Glomerular endothelial cell (primary cell): ENCODE measurements around the gene SLC25A33. TPM values are rescaled to one million over a fixed set of nuclear protein-coding genes. Genes with fewer than 3 reads are reported as not detected.
"Not testable (repeated sequence)": the region's sequence is repeated elsewhere in the genome, so short reads cannot be mapped to it uniquely, and the experiment has no call there.

Experiments
- DNase-seq: peaks from one replicate; pipeline ENCODE4 v3.0.0-alpha.2; 2011; ENCODE audit warnings: low read depth, low spot score; ENCODE audit errors: extremely low read depth
- total RNA-seq: library from RNA; depleted of rRNA; stranded (reverse); fragments of >200 nt; gene quantifications from 2 replicates; pipeline ENCODE4 v1.2.3, GENCODE V29; 2015

SLC25A33 gene
- total RNA-seq, 1 donor from 2014 or later: 8.1 TPM

DNA sequence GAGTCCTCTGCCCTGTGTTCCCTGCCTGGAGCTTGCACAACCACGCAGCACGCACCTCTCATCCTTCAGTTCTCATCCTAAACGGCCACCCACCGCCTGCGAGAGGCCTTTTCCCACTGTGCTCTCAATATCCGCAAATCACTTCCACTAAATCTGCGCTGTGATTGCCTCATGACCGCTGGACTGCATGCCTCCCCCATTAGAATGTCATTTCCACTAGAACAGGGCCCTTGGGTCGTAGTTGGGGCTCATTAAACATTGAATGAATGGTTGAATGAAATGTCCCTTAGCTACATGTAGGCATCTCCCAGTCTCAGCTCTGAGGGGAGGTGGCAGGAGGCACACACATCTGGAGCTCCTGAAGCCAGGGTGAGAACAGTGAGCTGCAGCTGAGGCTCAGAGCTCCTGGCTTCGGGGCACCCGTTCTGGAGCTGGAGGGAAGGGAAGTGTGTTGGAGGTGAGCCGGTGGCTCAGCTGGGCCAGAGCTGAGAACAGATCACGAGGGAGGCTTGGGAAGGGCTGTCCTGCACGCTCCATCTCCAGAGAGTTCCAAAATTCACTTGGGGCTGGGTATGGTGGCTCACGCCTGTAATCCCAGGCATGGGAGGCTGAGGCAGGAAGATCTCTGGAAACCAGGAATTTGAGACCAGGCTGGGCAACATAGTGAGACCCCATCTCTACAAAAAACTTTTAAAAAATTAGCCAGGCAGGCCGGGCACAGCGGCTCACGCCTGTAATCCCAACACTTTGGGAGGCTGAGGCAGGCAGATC is 79.8 kb downstream of the SLC25A33 start:
- DNase-seq: no peak

DNA sequence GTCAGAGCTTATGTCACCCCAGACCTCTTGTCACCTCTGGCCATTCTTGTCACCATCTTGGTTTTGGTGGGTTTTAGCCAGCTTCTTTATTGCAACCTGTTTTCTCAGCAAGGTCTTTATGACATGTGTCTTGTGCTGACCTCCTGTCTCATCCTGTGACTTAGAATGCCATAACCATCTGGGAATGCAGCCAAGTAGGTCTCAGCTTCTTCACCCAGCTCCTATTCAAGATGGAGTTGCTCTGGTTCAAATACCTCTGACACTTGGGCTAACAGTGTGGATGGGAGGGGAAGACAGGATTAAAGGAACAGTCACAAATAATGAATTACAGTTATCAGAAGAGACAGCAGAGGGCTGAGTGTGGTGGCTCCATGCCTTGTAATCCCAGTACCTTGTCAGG is 81.8 kb downstream of the SLC25A33 start:
- DNase-seq: no peak

DNA sequence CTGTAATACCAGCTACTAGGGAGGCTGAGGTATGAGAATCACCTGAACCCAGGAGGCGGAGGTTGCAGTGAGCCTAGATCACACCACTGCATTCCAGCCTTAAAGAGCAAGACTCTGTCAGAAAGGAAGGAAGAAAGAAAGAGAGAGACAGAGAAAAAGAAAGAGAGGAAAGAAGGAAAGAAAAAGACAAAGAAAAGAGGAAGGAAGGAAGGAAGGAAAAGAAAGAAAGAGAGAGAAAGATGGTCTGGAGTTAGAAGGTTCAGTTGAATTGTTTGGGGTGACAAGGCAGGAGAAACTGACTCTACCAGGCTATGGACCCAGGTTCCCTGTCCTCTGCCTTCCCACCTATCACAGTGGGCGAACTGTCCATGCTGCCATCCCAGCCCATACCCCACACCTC is 84.8 kb downstream of the SLC25A33 start:
- no peak for DNase-seq

DNA sequence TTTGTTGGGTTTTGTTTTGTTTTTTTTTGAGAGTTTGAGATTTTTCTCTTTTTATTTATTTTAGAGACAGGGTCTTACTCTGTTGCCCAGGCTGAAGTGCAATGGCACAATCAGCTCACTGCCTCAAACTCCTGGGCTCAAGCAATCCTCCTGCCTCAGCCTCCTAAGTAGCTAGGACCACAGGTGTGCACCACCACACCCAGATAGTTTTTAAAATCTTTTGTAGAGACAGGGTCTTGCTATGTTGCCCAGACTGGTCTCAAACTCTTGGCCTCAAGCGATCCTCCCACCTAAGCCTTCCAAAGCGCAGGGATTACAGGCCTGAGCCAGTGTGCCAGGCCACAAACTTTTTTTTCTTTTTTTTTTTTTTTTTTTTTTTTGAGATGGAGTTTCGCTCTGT is 85.8 kb downstream of the SLC25A33 start:
- not testable (repeated sequence) for DNase-seq

DNA sequence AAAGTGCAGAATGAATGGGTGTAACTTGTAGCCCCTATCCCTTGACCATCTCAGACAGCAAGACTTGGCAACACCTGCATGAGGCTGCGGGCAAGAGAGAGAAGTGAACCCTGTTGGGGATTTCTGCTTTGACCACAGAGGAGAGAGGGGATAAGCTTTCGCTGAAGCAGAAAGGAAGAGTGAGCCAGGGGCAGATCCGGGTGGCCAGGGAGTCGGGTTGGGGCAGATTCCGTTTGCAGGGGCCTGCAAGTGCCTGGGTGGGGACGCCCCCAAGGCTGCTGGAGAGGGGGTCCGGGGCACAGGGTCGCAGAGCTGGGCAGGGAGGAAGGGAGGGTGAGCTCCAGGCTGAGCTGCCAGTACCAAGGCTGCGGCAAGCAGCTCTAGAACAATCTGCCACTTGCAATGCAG is 86.9 kb downstream of the SLC25A33 start:
- no peak for DNase-seq

DNA sequence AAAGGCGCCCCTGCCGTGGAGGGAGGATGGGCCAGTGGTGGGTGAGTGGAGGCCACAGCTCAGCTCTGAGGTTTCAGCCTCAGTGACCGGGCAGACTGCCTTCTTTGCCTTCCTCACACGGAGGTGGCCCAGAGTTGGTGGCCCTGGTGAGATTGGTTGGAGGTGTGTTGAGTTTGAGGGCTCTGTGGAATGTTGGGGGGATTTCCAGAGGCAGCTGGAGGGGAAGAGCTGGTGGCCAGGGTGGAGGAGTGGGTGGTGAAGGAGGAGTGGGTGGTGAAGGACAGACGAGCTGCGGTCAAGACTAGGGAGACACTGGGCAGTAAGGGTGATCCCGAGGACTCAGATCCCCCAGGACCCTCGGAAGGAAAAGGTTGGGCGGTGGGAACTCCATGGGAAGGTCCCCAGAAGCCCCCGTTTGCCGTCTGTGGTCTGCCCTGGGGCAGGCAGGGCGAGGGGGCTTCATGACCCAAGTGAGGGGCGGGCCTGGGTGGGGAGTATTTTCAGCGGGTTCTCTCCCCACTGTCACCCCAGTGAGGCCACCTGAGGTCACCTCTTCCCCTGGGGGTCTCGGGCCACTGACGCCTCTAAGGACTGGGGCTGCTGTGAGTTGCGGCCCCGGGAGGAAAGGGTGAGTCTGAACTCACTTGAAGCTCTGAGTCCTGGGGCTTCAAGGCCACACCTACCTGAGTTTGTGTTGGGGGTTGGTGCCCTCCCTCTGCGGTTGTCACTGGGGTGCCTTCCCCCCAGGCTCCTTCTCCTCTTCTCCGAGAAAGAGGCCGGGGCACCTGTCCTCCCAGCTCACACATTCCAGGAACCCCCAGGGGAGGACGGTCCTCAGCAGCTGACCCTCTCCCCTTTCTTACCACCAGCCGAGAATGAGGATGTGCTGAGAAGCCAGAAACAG is 89.5 kb downstream of the SLC25A33 start:
- DNase-seq: no peak

DNA sequence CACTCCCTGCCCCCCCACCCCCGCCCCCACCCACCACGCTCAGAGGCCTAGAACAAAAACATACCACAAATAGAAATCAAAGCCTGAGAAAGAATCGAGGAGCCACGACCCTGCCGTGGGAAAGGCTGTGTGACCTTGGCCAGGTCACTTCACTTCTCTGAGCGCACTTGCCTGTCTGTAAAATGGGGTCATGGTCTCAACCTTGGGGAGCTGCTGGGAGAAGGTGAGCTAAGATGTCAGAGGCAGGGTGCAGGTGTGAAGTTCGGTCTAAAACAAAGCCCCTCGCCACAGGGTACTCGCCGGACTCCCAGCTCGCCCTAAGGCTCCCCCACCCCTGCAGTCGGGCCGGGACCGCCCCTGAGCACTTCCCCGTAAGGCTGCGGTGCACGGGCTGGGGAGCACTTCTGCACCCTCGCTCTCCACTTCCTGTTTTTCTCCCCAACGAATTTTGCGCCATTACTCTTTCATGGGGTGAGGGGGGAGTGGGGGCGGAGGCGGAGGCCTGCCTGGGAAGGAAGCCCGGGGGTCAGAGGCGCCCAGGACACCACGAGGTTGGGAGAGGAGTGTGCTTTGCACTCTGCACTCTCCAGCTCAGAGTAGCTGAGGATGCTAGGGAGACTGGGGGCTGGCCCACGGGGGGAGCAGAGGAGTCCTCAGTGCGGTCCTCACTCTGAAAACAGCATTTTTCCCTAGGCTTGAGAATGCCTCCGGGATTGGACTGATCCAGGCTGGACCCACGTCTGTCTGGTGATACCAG is 90.4 kb downstream of the SLC25A33 start:
- no peak for DNase-seq

DNA sequence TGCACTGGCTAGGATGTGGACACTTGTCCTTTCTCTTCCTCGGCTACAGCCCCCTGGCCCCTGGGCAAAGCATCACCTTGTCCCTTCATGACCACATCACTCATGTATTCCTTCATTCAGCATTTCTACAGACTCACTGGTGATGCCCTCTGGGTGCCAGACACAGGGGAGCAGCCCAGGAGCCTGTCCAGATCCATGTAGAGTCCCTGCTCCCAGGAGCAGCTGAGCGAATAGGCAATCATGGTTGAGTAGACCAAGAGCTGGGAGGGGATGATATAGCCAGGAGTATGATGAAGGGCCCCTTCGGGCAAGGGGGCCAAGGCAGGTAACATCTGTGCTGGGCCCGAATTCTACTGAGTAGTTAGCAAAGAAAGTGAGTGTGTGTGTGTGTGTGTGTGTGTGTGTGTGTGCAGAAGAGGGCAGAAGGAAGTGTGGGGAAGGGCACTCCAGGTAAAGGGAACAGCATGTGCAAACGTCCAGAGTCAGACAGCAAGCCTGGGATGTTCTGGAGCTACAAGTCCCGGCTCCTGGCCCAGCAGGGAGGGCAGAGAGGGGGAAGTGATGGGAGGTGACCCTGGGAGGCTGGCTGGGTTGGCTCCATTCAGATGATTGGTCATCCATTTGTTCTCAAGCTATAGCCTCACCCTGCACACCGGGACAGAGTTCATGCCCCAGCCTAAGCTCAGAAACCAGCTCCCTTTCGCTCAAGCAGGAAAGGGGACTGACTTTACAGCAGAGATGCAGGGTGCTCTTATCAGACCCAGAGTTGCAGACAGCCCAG is 91.3 kb downstream of the SLC25A33 start:
- DNase-seq: no peak

DNA sequence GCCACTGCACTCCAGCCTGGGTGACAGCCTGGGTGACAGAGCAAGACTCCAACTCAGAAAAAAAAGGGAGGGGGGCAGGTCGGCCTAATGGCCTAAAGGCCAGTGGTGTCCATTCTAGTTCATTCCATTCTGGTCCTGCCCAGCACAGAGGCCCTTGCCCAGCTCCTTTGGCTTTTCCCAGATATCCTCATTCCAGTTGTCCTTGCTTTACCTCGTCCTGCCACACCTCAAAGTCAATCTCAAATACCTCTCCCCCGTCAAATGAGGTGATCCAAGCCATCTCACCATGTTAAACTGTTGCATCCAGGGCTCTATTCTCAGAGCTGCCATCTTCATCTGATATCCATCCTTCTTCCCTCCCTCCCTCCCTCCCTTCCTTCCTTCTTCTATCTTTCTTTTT is 92.3 kb downstream of the SLC25A33 start:
- DNase-seq: no peak

DNA sequence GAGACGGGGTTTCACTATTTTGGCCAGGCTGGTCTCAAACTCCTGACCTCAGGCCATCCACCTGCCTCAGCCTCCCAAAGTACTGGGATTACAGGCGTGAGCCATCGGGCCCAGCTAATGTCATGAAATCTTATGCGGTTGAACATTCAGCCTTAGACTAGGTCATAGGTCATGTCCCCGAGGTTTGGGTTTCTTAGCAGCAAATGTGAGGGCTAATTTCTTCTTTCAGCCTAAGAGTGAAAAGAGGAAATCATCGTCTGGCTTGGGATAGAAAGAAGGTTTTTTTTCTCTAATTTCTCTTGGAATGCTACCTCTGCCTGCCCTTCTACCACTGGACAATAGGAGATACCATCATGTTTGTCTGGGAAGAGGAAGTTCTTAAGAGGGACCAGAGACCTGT is 94.2 kb downstream of the SLC25A33 start:
- DNase-seq: no peak

DNA sequence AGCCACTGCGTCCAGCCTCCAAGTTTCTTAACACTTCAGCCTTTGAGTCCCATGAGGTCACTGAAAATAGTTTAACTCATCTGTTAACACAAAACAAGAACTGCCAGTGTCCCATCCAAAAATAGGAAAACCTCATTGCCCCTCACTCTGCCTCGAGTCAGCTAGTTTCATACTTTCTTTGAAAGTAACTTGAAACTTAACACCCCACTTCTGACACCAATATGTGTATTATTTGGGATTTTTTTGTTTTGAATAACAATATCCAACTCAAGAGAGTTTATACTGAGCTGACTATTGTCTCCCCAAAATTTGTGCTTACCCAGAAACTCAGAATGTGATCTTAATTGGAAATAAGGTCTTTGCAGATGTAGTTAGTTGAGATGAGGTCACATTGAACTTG is 95.3 kb downstream of the SLC25A33 start:
- DNase-seq: no peak

Other genes starting within 250 kb of the SLC25A33 start
- gene SPSB1, start 246.6 kb upstream of the SLC25A33 start, total RNA-seq: 29.0 and 66.0 TPM in 2 replicates
- gene TMEM201, start 49.4 kb downstream of the SLC25A33 start, total RNA-seq: 13.5 and 20.2 TPM in 2 replicates
- gene PIK3CD, start 112.3 kb downstream of the SLC25A33 start, total RNA-seq: 13.2 and 16.6 TPM in 2 replicates